Panc1 (cell line): ENCODE data around the gene STOM. TPM values are rescaled to one million over a fixed set of nuclear protein-coding genes. Genes with fewer than 3 reads are reported as not detected.

Source experiments
- ATAC-seq: fragments of 200-7000 bp; cut with Tn5 transposase; 2 replicates; pipeline ENCODE4 v1.9.1; 2020; ENCODE audit warnings: mild to moderate bottlenecking, moderate library complexity
- BruUV-seq: library from RNA; stranded (reverse); fragments of 400-500 nt; replicated peaks from 2 replicates; lab custom pipeline; 2021; lab: Mats Ljungman, UMichigan
- CTCF ChIA-PET: fragments of 300-600 bp; sonication (Branson Sonifier 250); formaldehyde crosslinking; loops from one replicate; lab custom pipeline; 2022; ENCODE audit warnings: antibody characterized with exemption; lab: Charles Lee
- POLR2A ChIA-PET: fragments of 300-600 bp; sonication (Branson Sonifier 250); formaldehyde crosslinking; loops from one replicate; lab custom pipeline; 2022; ENCODE audit warnings: antibody characterized with exemption; lab: Charles Lee
- DNase-seq: peaks from one replicate; pipeline ENCODE4 v3.0.0-alpha.2; 2010; ENCODE audit warnings: low read depth, low spot score
- H3K27ac ChIP-seq: 2 replicates; pipeline ENCODE4 v1.5.1; 2011; ENCODE audit warnings: mild to moderate bottlenecking, low read length, inconsistent platforms
- H3K27me3 ChIP-seq: fragments of 200-500 bp; sonication (Bioruptor generic); 2 replicates; pipeline ENCODE4 v1.6.0; 2014; ENCODE audit warnings: low read length, inconsistent platforms; ENCODE audit not compliant: control insufficient read depth, insufficient read depth
- H3K36me3 ChIP-seq: fragments of 200-500 bp; sonication (Bioruptor generic); 2 replicates; pipeline ENCODE4 v1.5.1; 2014; ENCODE audit warnings: inconsistent platforms, mild to moderate bottlenecking, low read length, moderate library complexity; ENCODE audit not compliant: control insufficient read depth, insufficient read depth
- H3K4me1 ChIP-seq: 2 replicates; pipeline ENCODE4 v1.5.1; 2011; ENCODE audit warnings: inconsistent platforms, mild to moderate bottlenecking, low read length, moderate library complexity; ENCODE audit not compliant: control insufficient read depth, insufficient read depth
- H3K4me3 ChIP-seq, 2 experiments: 2 replicates each; pipeline ENCODE4 v1.5.1; 2011 to 2012; ENCODE audit warnings: low read depth in 2 of 2, low read length in 2 of 2, mild to moderate bottlenecking in 2 of 2, inconsistent platforms in 1 of 2, moderate library complexity in 1 of 2
- H3K9me3 ChIP-seq: fragments of 200-500 bp; sonication (Bioruptor generic); 2 replicates; pipeline ENCODE4 v1.5.1; 2014; ENCODE audit warnings: low read depth, mild to moderate bottlenecking, inconsistent platforms, low read length, moderate library complexity; ENCODE audit not compliant: control insufficient read depth, insufficient read depth
- POLR2AphosphoS5 ChIP-seq: IDR thresholded peaks from 2 replicates; pipeline ENCODE4 v1.6.1; 2012; ENCODE audit warnings: mild to moderate bottlenecking, low read depth, low read length, moderate library complexity
- REST ChIP-seq, 2 experiments: IDR thresholded peaks; 2 replicates each; pipeline ENCODE4 v1.6.1; 2011 to 2012; ENCODE audit warnings: low read depth in 2 of 2, control low read depth in 1 of 2, low read length in 1 of 2, mild to moderate bottlenecking in 1 of 2, moderate library complexity in 1 of 2; ENCODE audit not compliant: insufficient read depth in 1 of 2
- SIN3A ChIP-seq: IDR thresholded peaks from 2 replicates; pipeline ENCODE4 v1.6.1; 2012; ENCODE audit warnings: low read depth, mild to moderate bottlenecking, low read length, moderate library complexity, borderline replicate concordance; ENCODE audit not compliant: insufficient read depth
- in situ Hi-C: cut with HindIII; loops from 2 replicates; pipeline ENCODE4 v1.10.0; 2016; ENCODE audit warnings: low sequenced_read_pairs, low pct_unique_long_range_greater_than_20kb
- intact Hi-C: fragments of 100-400 bp; cut with micrococcal nuclease; formaldehyde crosslinking; loops from one replicate; pipeline ENCODE4 v1.10.0; 2022; ENCODE audit not compliant: unreplicated experiment
- total RNA-seq: library from RNA; stranded (reverse); gene quantifications from one replicate; pipeline ENCODE4 v1.2.1, GENCODE V29; 2021; ENCODE audit not compliant: unreplicated experiment

The STOM gene
- total RNA-seq, 1 experiment from 2014 or later = 81.2 TPM

GRCh38 chr9:121326901-121327613 lies 43.0 kb downstream of the STOM start:
- intact Hi-C loops = no loop called here
- BruUV-seq = no TSS peak
- Histone ChIP-seq H3K9me3 (no peaks in the 10 kb centered on the region), H3K4me1 (peaks cover 2% of the 10 kb centered on the region; the same call in 1 of the 2 replicates), H3K4me3 (no peak overlapping the region), H3K36me3 (peaks cover 12% of the 10 kb centered on the region), H3K27me3 (no peaks in the 10 kb centered on the region), H3K27ac (no peak overlapping the region)
- DNase-seq = no peak
- no peak for ATAC-seq
- POLR2A ChIA-PET = interaction anchor here (0.5 kb wide), 1 partner anchor 133 kb away, joined by 5 read pairs; no protein-coding TSS in a partner anchor
- CTCF ChIA-PET = no interaction called here
- in situ Hi-C loops = no loop called here
- TF ChIP-seq REST (IDR thresholded peaks at IDR 0.05; ENCODE audit: insufficient read depth in 1 of 2, low read depth in 2 of 2, low read length in 1 of 2) = no peak

GRCh38 chr9:121326130-121326838 lies 43.8 kb downstream of the STOM start:
- H3K27me3 ChIP-seq = no peaks in the 10 kb centered on the region
- peaks cover 2% of the 10 kb centered on the region; the same call in 1 of the 2 replicates for H3K4me1 ChIP-seq
- no TSS peak for BruUV-seq
- ChIA-PET CTCF (no interaction called here), POLR2A (no interaction called here)
- no peak for ATAC-seq
- TF ChIP-seq POLR2AphosphoS5 (no peak), REST (IDR thresholded peaks at IDR 0.05; ENCODE audit: insufficient read depth in 1 of 2, low read depth in 2 of 2, low read length in 1 of 2) (no peak), SIN3A (no peak)
- DNase-seq = no peak
- intact Hi-C loops = no loop called here
- H3K4me3 ChIP-seq = no peak overlapping the region
- no peak overlapping the region for H3K27ac ChIP-seq
- H3K36me3 ChIP-seq = peaks cover 10% of the 10 kb centered on the region
- H3K9me3 ChIP-seq = no peaks in the 10 kb centered on the region
- in situ Hi-C loops = no loop called here
